Measurements from ENCODE around the gene IKBKG. TPM values are rescaled to one million over a fixed set of nuclear protein-coding genes. Genes with fewer than 3 reads are reported as not detected.

IKBKG gene
- total RNA-seq, 1 donor from 2014 or later, result 16.7 TPM

DNA sequence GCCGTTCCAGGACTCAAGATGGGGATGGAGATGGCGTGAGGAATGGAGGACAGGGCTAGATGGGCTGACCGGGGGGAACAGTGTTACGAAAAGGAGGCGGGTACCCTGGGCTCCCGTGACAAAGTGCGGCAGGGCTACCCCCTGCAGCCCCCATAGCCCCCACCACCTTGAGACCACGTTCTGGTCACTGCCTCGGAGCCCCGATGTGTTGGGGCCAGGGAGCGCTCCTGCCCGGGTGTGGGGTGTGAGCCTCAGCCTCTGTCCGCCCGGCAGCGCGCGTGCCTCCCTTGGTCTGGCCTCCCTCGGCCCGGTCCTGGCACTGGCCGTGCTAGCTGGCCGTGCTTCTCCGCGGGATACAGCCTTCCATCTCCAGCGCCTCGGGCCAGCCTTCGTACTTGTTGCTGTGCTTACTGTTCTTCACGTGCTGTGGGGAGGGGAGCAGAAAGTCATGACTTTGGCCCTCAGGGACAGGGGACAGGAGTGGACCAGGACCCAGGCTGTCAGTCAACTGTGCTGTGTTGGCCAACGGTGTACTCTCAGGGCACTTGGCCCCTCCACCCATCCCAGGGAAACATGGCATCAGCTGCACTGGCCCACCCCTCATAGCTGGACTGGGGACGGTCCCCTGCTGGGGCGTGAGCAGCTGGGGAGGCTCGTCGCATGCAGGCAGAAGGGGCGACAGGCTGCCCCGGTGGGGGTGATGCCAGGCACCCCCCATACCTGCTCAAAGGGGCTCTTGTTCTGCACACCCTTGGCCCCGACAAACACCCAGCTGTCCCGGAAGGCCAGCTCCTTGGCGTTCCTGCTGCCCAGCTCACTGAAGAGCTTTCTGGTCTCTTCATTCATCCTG lies 40.7 kb upstream of the IKBKG start:
- no peaks in the 10 kb centered on the region for H3K4me1 Mint-ChIP-seq (ENCODE audit: low read depth)
- H3K9me3 Mint-ChIP-seq (ENCODE audit: low read depth), result peaks cover 15% of the 10 kb centered on the region
- no peaks in the 10 kb centered on the region for H3K27me3 Mint-ChIP-seq
- H3K27ac Mint-ChIP-seq, result no peak overlapping the region
- H3K36me3 Mint-ChIP-seq (ENCODE audit: insufficient read depth), result peaks cover 9% of the 10 kb centered on the region
- no peak overlapping the region for H3K4me3 Mint-ChIP-seq (ENCODE audit: low read depth)
- DNase-seq (ENCODE audit: low spot score, unreplicated experiment), result no peak
- TF ChIP-seq, protein P1, sequence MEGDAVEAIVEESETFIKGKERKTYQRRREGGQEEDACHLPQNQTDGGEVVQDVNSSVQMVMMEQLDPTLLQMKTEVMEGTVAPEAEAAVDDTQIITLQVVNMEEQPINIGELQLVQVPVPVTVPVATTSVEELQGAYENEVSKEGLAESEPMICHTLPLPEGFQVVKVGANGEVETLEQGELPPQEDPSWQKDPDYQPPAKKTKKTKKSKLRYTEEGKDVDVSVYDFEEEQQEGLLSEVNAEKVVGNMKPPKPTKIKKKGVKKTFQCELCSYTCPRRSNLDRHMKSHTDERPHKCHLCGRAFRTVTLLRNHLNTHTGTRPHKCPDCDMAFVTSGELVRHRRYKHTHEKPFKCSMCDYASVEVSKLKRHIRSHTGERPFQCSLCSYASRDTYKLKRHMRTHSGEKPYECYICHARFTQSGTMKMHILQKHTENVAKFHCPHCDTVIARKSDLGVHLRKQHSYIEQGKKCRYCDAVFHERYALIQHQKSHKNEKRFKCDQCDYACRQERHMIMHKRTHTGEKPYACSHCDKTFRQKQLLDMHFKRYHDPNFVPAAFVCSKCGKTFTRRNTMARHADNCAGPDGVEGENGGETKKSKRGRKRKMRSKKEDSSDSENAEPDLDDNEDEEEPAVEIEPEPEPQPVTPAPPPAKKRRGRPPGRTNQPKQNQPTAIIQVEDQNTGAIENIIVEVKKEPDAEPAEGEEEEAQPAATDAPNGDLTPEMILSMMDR (IDR thresholded peaks at IDR 0.05; ENCODE audit: unreplicated experiment), result no peak

DNA sequence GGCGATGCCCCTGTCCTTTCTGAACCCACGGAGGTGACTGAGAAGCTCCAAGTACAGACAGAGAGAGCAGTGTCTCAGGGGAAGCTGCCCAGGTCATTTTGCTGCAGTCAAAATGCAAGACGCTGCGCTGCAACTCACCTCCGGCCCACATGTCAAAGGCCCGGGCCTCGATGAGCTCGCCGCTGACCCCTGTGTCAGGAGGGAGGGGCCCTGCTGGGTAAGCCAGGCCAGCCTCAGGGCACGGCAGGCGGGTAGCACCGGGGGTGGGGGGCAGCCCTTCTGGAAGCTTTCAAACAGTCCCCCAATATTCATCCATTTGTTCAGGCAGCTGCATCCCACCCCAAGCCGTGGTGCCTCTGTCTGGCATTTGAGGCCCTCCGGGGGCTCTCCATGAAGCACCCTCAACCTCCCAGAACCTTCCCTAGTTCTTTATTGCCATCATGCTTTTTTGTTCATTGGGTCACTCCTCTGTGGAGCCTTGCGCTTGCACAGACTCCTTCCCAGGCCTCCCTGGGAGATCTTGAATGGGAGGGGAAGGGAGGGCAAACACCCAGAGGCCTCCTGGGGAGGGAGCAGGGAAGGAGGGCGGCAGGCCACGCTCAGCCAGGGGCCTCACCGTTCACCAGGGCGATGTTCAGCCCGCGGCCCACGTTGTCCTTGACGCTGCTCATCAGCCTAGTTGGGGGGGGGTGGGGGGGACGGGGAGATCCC lies 39.6 kb upstream of the IKBKG start:
- DNase-seq (ENCODE audit: low spot score, unreplicated experiment), result no peak
- H3K4me1 Mint-ChIP-seq (ENCODE audit: low read depth), result no peaks in the 10 kb centered on the region
- H3K36me3 Mint-ChIP-seq (ENCODE audit: insufficient read depth), result peaks cover 9% of the 10 kb centered on the region
- peaks cover 15% of the 10 kb centered on the region for H3K9me3 Mint-ChIP-seq (ENCODE audit: low read depth)
- H3K27me3 Mint-ChIP-seq, result no peaks in the 10 kb centered on the region
- H3K4me3 Mint-ChIP-seq (ENCODE audit: low read depth), result no peak overlapping the region
- TF ChIP-seq, protein P1 (IDR thresholded peaks at IDR 0.05; ENCODE audit: unreplicated experiment), result no peak
- no peak overlapping the region for H3K27ac Mint-ChIP-seq

DNA sequence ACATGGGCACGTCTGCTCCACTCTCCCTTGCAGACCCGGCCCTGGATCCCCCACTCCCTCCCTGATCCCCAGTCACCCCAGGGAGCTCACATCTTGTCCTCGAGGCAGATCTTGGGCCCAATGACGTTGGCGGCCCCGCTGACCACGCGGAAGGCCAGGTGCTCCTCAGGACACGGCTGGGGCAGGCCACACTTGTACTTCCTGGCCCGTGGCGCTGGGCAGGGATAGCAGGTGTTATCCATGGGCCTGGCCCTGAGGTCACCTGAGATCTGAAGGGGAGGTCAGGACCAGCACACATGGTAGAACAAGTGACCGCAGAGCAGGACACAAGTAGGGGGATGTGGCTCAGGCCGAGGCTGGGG lies 39.1 kb upstream of the IKBKG start:
- peaks cover 9% of the 10 kb centered on the region for H3K36me3 Mint-ChIP-seq (ENCODE audit: insufficient read depth)
- H3K9me3 Mint-ChIP-seq (ENCODE audit: low read depth), result peaks cover 15% of the 10 kb centered on the region
- no peak overlapping the region for H3K27ac Mint-ChIP-seq
- no peak overlapping the region for H3K4me3 Mint-ChIP-seq (ENCODE audit: low read depth)
- no peaks in the 10 kb centered on the region for H3K4me1 Mint-ChIP-seq (ENCODE audit: low read depth)
- TF ChIP-seq, protein P1 (IDR thresholded peaks at IDR 0.05; ENCODE audit: unreplicated experiment), result no peak
- no peak for DNase-seq (ENCODE audit: low spot score, unreplicated experiment)
- no peaks in the 10 kb centered on the region for H3K27me3 Mint-ChIP-seq

DNA sequence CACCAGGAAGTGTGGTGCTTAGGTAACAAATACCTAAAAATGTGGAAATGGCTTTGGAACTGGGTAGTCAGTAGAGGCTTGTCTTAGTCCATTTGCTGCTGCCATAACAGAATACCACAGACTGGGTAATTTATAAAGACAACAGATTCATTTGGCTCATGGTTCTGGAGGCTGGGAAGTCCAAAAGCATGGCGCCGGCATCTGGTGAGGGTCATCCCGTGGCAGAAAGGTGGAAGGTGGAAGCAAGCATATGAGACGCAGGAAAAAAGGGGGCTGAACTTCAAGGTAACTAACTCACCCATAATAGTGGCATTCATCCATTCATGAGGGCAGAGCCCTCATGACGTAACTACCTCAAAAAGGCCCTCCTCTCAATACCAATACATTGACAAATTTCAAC lies 38.0 kb upstream of the IKBKG start:
- Mint-ChIP-seq H3K4me3 (ENCODE audit: low read depth) (no peak overlapping the region), H3K4me1 (ENCODE audit: low read depth) (no peaks in the 10 kb centered on the region), H3K27me3 (no peaks in the 10 kb centered on the region), H3K9me3 (ENCODE audit: low read depth) (peaks cover 20% of the 10 kb centered on the region), H3K36me3 (ENCODE audit: insufficient read depth) (peaks cover 11% of the 10 kb centered on the region), H3K27ac (no peak overlapping the region)
- TF ChIP-seq, protein P1 (IDR thresholded peaks at IDR 0.05; ENCODE audit: unreplicated experiment), result no peak
- no peak for DNase-seq (ENCODE audit: low spot score, unreplicated experiment)

DNA sequence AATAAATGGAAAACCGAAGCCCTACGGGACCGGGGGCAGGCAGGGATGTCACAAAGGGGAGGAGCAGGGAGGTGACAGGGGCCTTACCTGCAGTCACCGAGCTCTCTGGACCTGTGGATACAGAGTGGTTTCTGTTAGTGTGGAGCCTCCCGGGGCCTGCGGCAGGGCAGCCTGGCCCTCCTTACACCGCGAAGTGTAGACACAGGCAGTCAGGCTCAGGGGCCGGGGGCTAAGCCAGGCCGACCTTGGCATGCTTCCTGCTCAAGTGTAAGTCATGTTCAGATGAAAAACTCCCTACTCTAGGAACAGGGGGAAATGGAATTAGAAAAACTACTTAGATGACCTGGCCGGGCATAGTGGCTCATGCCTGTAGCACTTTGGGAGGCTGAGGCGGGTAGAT lies 35.7 kb upstream of the IKBKG start:
- Mint-ChIP-seq H3K4me1 (ENCODE audit: low read depth) (peaks cover 5% of the 10 kb centered on the region), H3K27me3 (no peaks in the 10 kb centered on the region), H3K9me3 (ENCODE audit: low read depth) (peaks cover 23% of the 10 kb centered on the region), H3K27ac (no peak overlapping the region), H3K4me3 (ENCODE audit: low read depth) (no peak overlapping the region), H3K36me3 (ENCODE audit: insufficient read depth) (peaks cover 9% of the 10 kb centered on the region)
- TF ChIP-seq, protein P1 (IDR thresholded peaks at IDR 0.05; ENCODE audit: unreplicated experiment), result no peak
- no peak for DNase-seq (ENCODE audit: low spot score, unreplicated experiment)

Measured in progenitor cell of endocrine pancreas (in vitro differentiated cells).